A673 (cell line): Measurements from ENCODE around the gene HAAO.

Source experiments
- CTCF ChIP-seq: fragments of 300-800, 200-600 bp; sonication (generic); conservative IDR thresholded peaks from 2 replicates; pipeline ENCODE4 v1.5.1; 2017; ENCODE audit warnings: low read depth, mild to moderate bottlenecking, antibody characterized with exemption, low read length, moderate library complexity, mixed read lengths
- EZH2 ChIP-seq: fragments of 200-600 bp; sonication (generic); IDR thresholded peaks from 2 replicates; pipeline ENCODE4 v1.6.1; 2017; ENCODE audit warnings: borderline replicate concordance, low read depth, mild to moderate bottlenecking, mixed read lengths, antibody characterized with exemption, low read length; ENCODE audit not compliant: poor library complexity, severe bottlenecking

GRCh38 chr2:42725657-42726056 is 66.7 kb downstream of the HAAO start:
- TF ChIP-seq CTCF (no peak), EZH2 (no peak)
